Neutrophil (primary cell): ENCODE results near the gene UROD.

ENCODE experiments used
- H3K27ac ChIP-seq: fragments of 200-600 bp; sonication (generic); 2 replicates; pipeline ENCODE4 v1.5.1; 2016; ENCODE audit warnings: mild to moderate bottlenecking, moderate library complexity
- H3K27me3 ChIP-seq: fragments of 200-600 bp; sonication (generic); 2 replicates; pipeline ENCODE4 v1.6.0; 2016; ENCODE audit warnings: mild to moderate bottlenecking
- H3K36me3 ChIP-seq: fragments of 200-600 bp; sonication (generic); 2 replicates; pipeline ENCODE4 v1.5.1; 2017
- H3K4me1 ChIP-seq, 2 experiments: fragments of 200-600 bp in 1 of 2; sonication (generic) in 1 of 2; 1 replicate in 1 of 2; 2 replicates in 1 of 2; pipeline versions ENCODE4 v1.5.1 to v1.6.1; 2013 to 2016; ENCODE audit warnings: low read depth in 1 of 2, low read length in 1 of 2, mild to moderate bottlenecking in 1 of 2, moderate library complexity in 1 of 2; ENCODE audit not compliant: control insufficient read depth in 1 of 2, insufficient read depth in 1 of 2
- H3K4me3 ChIP-seq, 2 experiments: fragments of 200-600 bp in 1 of 2; sonication (generic) in 1 of 2; 1 replicate in 1 of 2; 2 replicates in 1 of 2; pipeline ENCODE4 v1.5.1; 2013 to 2016; ENCODE audit warnings: low read depth in 1 of 2, low read length in 1 of 2, mild to moderate bottlenecking in 1 of 2, moderate library complexity in 1 of 2
- H3K9me3 ChIP-seq: fragments of 200-600 bp; sonication (generic); 2 replicates; pipeline ENCODE4 v1.5.1; 2016
- TF ChIP-seq, protein P1 (sequence below): fragments of 200-600 bp; sonication (generic); IDR thresholded peaks from 2 replicates; pipeline ENCODE4 v1.5.1; 2016; ENCODE audit warnings: antibody characterized with exemption

UROD gene

DNA sequence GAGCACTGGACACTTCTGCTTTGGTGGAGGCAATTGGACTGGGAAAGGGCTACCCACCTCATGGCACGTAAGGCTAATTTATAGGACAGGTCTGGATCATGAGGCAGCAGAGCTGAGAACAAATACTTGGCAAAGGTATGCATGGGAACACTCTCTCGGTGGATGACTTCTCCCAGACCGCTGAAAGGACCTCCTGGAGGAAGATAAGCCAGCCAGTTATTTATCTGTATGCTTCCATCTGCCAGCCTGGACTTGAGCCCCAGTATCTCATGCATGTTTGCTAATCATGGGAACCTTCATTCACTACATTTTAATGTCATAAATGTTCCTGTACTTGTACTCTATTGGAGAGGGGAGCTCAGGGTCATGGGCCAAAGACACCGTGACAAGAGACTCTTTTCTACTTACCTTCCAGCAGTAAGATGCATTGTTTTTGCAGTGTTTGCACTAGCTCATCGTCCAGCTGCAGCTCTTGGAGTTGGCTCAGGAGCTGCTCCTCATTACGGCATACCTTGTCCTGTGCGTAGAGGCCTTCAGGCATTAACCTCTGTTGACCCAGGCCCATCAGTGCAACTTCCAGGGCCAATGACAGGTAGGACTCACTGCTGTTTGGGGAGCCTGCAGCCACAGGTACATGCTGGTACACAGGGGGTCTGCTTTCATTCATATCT lies 23.7 kb downstream of the UROD start:
- Histone ChIP-seq H3K27me3 (no peaks in the 10 kb centered on the region), H3K27ac (no peak overlapping the region), H3K4me1 (no peaks in the 10 kb centered on the region), H3K36me3 (no peaks in the 10 kb centered on the region), H3K9me3 (no peaks in the 10 kb centered on the region), H3K4me3 (no peak overlapping the region)
- TF ChIP-seq, protein P1, sequence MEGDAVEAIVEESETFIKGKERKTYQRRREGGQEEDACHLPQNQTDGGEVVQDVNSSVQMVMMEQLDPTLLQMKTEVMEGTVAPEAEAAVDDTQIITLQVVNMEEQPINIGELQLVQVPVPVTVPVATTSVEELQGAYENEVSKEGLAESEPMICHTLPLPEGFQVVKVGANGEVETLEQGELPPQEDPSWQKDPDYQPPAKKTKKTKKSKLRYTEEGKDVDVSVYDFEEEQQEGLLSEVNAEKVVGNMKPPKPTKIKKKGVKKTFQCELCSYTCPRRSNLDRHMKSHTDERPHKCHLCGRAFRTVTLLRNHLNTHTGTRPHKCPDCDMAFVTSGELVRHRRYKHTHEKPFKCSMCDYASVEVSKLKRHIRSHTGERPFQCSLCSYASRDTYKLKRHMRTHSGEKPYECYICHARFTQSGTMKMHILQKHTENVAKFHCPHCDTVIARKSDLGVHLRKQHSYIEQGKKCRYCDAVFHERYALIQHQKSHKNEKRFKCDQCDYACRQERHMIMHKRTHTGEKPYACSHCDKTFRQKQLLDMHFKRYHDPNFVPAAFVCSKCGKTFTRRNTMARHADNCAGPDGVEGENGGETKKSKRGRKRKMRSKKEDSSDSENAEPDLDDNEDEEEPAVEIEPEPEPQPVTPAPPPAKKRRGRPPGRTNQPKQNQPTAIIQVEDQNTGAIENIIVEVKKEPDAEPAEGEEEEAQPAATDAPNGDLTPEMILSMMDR = no peak

DNA sequence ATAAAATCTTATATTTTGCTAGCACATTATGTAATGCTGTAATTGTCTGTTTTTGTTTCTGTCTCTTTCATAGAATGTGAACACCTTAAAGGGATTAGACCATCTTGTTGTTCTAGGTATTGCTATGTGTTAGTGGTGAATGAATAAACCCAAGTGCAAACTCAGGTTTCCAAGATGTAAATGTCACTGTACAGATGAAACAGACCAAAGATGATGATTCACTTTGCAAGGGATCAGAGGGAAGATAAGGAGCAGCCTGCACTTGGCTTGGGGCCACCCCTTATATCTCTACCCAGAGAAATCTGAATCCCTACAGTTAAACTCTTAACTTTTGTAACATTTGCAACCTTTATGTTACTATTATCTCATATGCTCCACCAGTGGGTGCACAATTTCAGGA lies 25.4 kb downstream of the UROD start:
- no peak overlapping the region for H3K4me3 ChIP-seq
- TF ChIP-seq, protein P1 = no peak
- no peaks in the 10 kb centered on the region for H3K4me1 ChIP-seq
- no peak overlapping the region for H3K27ac ChIP-seq
- no peaks in the 10 kb centered on the region for H3K9me3 ChIP-seq
- H3K36me3 ChIP-seq = no peaks in the 10 kb centered on the region
- H3K27me3 ChIP-seq = no peaks in the 10 kb centered on the region

DNA sequence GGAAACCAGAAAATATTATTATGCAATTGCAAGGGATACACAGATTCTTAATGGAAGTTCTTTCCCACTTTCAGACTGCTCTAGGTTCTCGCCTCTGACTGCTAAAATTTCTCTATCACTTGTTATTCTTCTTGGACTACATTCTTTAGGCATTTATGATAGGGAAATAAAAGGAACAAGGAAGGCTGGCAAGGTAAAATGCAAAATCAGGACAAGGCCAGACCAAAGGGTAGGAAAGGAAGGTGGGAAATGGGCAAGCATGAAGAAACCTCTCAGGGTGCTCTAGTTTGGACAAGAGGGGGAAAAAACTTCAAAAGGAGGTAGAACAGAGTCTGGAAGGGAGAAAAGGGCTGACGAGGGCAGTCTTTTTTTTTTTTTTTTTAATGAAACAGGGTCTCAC lies 26.2 kb downstream of the UROD start:
- H3K4me1 ChIP-seq = no peaks in the 10 kb centered on the region
- H3K36me3 ChIP-seq = no peaks in the 10 kb centered on the region
- H3K9me3 ChIP-seq = no peaks in the 10 kb centered on the region
- no peak overlapping the region for H3K4me3 ChIP-seq
- no peak overlapping the region for H3K27ac ChIP-seq
- no peaks in the 10 kb centered on the region for H3K27me3 ChIP-seq
- TF ChIP-seq, protein P1 = no peak

DNA sequence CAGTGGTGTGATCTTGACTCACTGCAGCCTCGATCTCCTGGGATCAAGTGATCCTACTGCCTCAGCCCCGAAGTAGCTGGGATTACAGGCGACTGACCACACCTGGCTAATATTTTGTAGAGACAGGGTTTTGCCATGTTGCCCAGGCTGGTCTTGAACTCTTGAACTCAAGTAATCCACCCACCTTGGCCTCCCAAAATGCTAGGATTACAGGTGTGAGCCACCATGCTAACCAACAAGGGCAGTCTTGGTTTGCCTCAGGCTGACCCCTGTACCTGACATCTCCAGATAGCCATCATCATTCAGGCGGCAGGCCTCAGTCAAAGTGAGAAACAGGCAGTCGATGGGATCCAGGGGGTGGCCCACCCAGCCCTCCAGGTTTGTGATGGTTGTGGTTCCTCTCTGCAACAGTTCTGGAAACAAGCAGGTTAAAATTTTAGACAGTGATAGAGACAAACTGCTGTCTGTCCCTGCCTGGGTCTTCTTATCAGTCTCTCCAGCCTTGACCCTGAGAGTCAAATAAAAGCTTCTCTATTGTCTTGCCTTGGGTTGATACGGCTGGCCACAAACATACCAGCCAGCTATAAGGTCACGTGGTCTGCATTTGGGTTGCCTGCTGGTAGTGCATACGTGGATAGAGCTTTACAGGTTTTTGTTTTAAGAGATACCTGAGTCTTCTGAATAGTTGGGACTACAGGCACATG lies 26.8 kb downstream of the UROD start:
- no peaks in the 10 kb centered on the region for H3K27me3 ChIP-seq
- no peaks in the 10 kb centered on the region for H3K36me3 ChIP-seq
- no peaks in the 10 kb centered on the region for H3K4me1 ChIP-seq
- H3K27ac ChIP-seq = no peak overlapping the region
- no peaks in the 10 kb centered on the region for H3K9me3 ChIP-seq
- TF ChIP-seq, protein P1 = no peak
- no peak overlapping the region for H3K4me3 ChIP-seq

DNA sequence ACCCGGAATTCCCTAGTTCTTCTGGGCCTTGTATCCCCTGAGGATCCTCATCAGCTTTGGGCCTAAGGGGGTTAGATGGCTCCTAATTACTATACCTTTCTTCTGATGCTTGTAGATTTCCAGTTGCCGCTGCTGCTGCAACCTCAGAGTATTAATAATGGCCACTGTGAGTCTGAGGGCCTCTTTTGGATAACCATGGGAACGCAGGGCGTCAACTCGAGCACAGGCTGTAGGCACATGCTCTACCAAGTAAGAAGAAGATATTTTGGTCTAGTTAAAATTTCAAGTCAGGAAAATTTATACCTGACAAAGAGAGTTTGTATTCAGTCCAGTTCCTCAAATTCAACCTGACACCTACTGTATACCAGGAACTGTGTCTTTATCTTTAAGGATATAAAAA lies 28.2 kb downstream of the UROD start:
- Histone ChIP-seq H3K27me3 (no peaks in the 10 kb centered on the region), H3K9me3 (no peaks in the 10 kb centered on the region), H3K27ac (no peak overlapping the region), H3K4me1 (no peaks in the 10 kb centered on the region), H3K4me3 (no peak overlapping the region), H3K36me3 (no peaks in the 10 kb centered on the region)
- TF ChIP-seq, protein P1 = no peak
